ENCODE results near the gene ATP10A. TPM values are rescaled to one million over a fixed set of nuclear protein-coding genes. Genes with fewer than 3 reads are reported as not detected.

Gene ATP10A
- total RNA-seq, 1 experiment from 2014 or later, result 0.02 TPM

DNA sequence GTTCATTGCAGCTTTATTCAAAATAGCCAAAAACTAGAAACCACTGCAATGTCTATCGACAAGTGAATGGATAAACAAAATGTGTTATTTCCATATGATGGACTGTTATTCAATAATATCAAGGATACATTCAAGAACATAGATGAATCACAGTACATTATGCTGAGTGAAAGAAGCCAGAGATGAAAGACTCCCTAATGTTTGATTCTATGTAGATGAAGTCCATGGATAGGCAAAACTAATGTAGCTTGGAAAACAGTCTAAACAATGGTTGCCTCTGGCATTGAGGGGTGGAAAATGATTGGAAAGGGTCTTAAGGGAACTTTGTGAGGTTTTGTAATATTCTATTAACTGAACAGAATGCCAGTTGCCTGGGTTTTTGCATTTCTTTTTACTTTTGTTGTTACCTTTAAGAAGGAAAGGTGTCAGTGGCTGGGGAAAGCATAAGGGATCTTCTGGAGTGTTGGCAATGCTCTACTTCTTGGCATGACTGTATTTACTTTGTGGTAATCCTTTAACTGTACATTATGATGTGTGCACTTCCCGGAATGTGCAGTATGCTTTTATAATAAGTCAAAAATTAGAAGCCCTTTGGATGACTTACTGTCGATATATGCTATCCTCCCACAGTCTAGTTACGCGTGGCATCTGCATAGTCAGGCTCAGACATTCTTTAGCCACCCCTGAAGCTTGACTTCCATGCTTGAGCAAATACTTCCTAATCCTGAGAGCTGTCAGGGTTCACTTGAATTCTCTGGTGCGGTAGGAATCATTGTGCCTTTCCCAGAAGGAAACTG lies 20.5 kb upstream of the ATP10A start (continued):
- TF ChIP-seq FOSL1 (IDR thresholded peaks at IDR 0.05; ENCODE audit: low read depth), result no peak
- TF ChIP-seq, protein P1, sequence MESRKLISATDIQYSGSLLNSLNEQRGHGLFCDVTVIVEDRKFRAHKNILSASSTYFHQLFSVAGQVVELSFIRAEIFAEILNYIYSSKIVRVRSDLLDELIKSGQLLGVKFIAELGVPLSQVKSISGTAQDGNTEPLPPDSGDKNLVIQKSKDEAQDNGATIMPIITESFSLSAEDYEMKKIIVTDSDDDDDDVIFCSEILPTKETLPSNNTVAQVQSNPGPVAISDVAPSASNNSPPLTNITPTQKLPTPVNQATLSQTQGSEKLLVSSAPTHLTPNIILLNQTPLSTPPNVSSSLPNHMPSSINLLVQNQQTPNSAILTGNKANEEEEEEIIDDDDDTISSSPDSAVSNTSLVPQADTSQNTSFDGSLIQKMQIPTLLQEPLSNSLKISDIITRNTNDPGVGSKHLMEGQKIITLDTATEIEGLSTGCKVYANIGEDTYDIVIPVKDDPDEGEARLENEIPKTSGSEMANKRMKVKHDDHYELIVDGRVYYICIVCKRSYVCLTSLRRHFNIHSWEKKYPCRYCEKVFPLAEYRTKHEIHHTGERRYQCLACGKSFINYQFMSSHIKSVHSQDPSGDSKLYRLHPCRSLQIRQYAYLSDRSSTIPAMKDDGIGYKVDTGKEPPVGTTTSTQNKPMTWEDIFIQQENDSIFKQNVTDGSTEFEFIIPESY (IDR thresholded peaks at IDR 0.05; ENCODE audit: extremely low read depth, insufficient replicate concordance, low read length), result no peak
- TF ChIP-seq, protein P2, sequence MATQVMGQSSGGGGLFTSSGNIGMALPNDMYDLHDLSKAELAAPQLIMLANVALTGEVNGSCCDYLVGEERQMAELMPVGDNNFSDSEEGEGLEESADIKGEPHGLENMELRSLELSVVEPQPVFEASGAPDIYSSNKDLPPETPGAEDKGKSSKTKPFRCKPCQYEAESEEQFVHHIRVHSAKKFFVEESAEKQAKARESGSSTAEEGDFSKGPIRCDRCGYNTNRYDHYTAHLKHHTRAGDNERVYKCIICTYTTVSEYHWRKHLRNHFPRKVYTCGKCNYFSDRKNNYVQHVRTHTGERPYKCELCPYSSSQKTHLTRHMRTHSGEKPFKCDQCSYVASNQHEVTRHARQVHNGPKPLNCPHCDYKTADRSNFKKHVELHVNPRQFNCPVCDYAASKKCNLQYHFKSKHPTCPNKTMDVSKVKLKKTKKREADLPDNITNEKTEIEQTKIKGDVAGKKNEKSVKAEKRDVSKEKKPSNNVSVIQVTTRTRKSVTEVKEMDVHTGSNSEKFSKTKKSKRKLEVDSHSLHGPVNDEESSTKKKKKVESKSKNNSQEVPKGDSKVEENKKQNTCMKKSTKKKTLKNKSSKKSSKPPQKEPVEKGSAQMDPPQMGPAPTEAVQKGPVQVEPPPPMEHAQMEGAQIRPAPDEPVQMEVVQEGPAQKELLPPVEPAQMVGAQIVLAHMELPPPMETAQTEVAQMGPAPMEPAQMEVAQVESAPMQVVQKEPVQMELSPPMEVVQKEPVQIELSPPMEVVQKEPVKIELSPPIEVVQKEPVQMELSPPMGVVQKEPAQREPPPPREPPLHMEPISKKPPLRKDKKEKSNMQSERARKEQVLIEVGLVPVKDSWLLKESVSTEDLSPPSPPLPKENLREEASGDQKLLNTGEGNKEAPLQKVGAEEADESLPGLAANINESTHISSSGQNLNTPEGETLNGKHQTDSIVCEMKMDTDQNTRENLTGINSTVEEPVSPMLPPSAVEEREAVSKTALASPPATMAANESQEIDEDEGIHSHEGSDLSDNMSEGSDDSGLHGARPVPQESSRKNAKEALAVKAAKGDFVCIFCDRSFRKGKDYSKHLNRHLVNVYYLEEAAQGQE (IDR thresholded peaks at IDR 0.05; ENCODE audit: low read depth), result no peak

DNA sequence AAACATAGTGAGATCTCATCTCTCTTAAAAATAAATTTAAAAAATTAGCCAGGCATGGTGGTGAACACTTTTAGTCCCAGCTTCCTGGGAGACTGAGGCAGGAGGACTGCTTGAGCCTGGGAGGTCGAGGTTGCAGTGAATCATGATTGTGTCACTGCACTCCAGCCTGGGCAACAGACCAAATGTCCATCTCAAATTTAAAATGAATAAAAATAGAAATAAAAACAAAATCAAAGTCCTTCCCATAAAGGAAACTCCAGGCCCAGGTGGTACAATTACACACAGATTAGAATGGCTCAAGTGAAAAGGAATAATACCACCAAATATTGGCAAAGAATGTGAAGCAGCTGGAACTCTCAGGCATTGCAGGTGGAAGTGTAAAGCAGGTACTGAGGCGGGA lies 19.3 kb upstream of the ATP10A start:
- POLR2A ChIA-PET, result no interaction called here
- Histone ChIP-seq H2AFZ (ENCODE audit: low read depth, low read length, poor library complexity, severe bottlenecking) (no peak overlapping the region), H4K20me1 (ENCODE audit: insufficient read depth) (no peaks in the 10 kb centered on the region), H3K9me3 (ENCODE audit: control insufficient read depth in 1 of 2, insufficient read depth in 1 of 2, low read depth in 1 of 2, low read length in 2 of 2) (peaks cover 3 to 10% of the 10 kb centered on the region in 2 experiments; a peak in 2 of 4 replicates), H3K4me2 (ENCODE audit: low read length) (no peak overlapping the region), H3K4me3 (replicated peaks in 1 of 2; ENCODE audit: low read depth in 1 of 2, low read length in 2 of 2) (no peak overlapping the region), H3K9ac (ENCODE audit: low read length) (no peak overlapping the region), H3K79me2 (ENCODE audit: insufficient read depth, low read length) (no peaks in the 10 kb centered on the region), H3K27me3 (ENCODE audit: insufficient read depth, low read length) (no peaks in the 10 kb centered on the region), H3K36me3 (ENCODE audit: control insufficient read depth in 1 of 2, insufficient read depth in 2 of 2, low read length in 2 of 2) (no peaks in the 10 kb centered on the region), H3K27ac (ENCODE audit: low read depth, low read length) (no peak overlapping the region), H3K9me2 (ENCODE audit: insufficient read depth) (no peaks in the 10 kb centered on the region), H3K4me1 (ENCODE audit: control insufficient read depth in 1 of 2, insufficient read depth in 2 of 2, low read length in 2 of 2) (no peaks in the 10 kb centered on the region)
- BruUV-seq (replicated peaks), result no TSS peak
- CTCF ChIA-PET, result no interaction called here
- DNase-seq (ENCODE audit: low read depth, low spot score) (no peak), ATAC-seq (no peak)
- intact Hi-C loops (cut with micrococcal nuclease), result no loop called here
- RAD21 ChIA-PET (ENCODE audit: low non-redundant PET in 1 of 2, low total read pairs in 2 of 2, uncharacterized antibody in 2 of 2, unreplicated experiment in 2 of 2), result no interaction called here
- TF ChIP-seq ZFX (IDR thresholded peaks at IDR 0.05) (no peak), SRF (IDR thresholded peaks at IDR 0.05; ENCODE audit: low read depth) (no peak), CEBPB (IDR thresholded peaks at IDR 0.05; ENCODE audit: low read depth) (no peak), JUND (IDR thresholded peaks at IDR 0.05) (no peak), EGR1 (IDR thresholded peaks at IDR 0.05; ENCODE audit: low read depth) (no peak), SP1 (IDR thresholded peaks at IDR 0.05; ENCODE audit: low read depth) (no peak), FOSL1 (IDR thresholded peaks at IDR 0.05; ENCODE audit: low read depth) (no peak), POLR2A (IDR thresholded peaks at IDR 0.05; ENCODE audit: borderline replicate concordance, extremely low read depth, insufficient read depth, insufficient read length) (no peak), TCF7L2 (IDR thresholded peaks at IDR 0.05; ENCODE audit: borderline replicate concordance, extremely low read depth, insufficient read depth, insufficient read length) (no peak)
- TF ChIP-seq, protein P3, sequence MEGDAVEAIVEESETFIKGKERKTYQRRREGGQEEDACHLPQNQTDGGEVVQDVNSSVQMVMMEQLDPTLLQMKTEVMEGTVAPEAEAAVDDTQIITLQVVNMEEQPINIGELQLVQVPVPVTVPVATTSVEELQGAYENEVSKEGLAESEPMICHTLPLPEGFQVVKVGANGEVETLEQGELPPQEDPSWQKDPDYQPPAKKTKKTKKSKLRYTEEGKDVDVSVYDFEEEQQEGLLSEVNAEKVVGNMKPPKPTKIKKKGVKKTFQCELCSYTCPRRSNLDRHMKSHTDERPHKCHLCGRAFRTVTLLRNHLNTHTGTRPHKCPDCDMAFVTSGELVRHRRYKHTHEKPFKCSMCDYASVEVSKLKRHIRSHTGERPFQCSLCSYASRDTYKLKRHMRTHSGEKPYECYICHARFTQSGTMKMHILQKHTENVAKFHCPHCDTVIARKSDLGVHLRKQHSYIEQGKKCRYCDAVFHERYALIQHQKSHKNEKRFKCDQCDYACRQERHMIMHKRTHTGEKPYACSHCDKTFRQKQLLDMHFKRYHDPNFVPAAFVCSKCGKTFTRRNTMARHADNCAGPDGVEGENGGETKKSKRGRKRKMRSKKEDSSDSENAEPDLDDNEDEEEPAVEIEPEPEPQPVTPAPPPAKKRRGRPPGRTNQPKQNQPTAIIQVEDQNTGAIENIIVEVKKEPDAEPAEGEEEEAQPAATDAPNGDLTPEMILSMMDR (IDR thresholded peaks at IDR 0.05 in 2 of 3, conservative IDR thresholded peaks at IDR 0.05 in 1 of 3; ENCODE audit: borderline replicate concordance in 1 of 3, insufficient read depth in 1 of 3, low read depth in 2 of 3, low read length in 2 of 3), result no peak
- TF ChIP-seq, protein P4, sequence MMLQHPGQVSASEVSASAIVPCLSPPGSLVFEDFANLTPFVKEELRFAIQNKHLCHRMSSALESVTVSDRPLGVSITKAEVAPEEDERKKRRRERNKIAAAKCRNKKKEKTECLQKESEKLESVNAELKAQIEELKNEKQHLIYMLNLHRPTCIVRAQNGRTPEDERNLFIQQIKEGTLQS (IDR thresholded peaks at IDR 0.05), result no peak
- TF ChIP-seq, protein P1 (IDR thresholded peaks at IDR 0.05; ENCODE audit: extremely low read depth, insufficient replicate concordance, low read length), result no peak
- TF ChIP-seq, protein P5, sequence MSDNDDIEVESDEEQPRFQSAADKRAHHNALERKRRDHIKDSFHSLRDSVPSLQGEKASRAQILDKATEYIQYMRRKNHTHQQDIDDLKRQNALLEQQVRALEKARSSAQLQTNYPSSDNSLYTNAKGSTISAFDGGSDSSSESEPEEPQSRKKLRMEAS (IDR thresholded peaks at IDR 0.05), result no peak
